Measurements from ENCODE around the gene SMIM33.

- TF ChIP-seq CTCF (IDR thresholded peaks at IDR 0.05) (no peak), POLR2A (IDR thresholded peaks at IDR 0.05) (no peak)
Observed at GRCh38 chr5:139451878-139452660, 18.7 kb upstream of the SMIM33 start.
